GM20000 (cell line): ENCODE measurements around the gene MAGI2.

ENCODE experiments used
- DNase-seq: peaks from one replicate; pipeline ENCODE4 v3.0.0; 2012; ENCODE audit warnings: low spot score
- CTCF ChIP-seq: IDR thresholded peaks from 2 replicates; pipeline ENCODE4 v1.5.1; 2012; ENCODE audit warnings: mild to moderate bottlenecking, control low read depth; ENCODE audit errors: extremely low read depth, missing control alignments

MAGI2 gene

GRCh38 chr7:78124216-78124615, 1329.3 kb downstream of the MAGI2 start:
- DNase-seq = no peak
- TF ChIP-seq CTCF = no peak

- TF ChIP-seq CTCF = no peak
- DNase-seq = no peak
These were observed 1331.6 kb downstream of the MAGI2 start for GRCh38 chr7:78121888-78122287.

GRCh38 chr7:78118470-78118869, 1335.0 kb downstream of the MAGI2 start:
- DNase-seq = no peak
- no peak for TF ChIP-seq CTCF

GRCh38 chr7:78115876-78116275, 1337.6 kb downstream of the MAGI2 start:
- TF ChIP-seq CTCF = no peak
- DNase-seq = no peak

GRCh38 chr7:78114993-78115392, 1338.5 kb downstream of the MAGI2 start:
- TF ChIP-seq CTCF = no peak
- no peak for DNase-seq

GRCh38 chr7:78112488-78112887, 1341.0 kb downstream of the MAGI2 start:
- DNase-seq = no peak
- no peak for TF ChIP-seq CTCF

GRCh38 chr7:78111386-78111785, 1342.1 kb downstream of the MAGI2 start:
- TF ChIP-seq CTCF = no peak
- no peak for DNase-seq
